ENCODE data around the gene ZBED2.
"Not testable (repeated sequence)": the region's sequence is repeated elsewhere in the genome, so short reads cannot be mapped to it uniquely, and the experiment has no call there.

Gene ZBED2

DNA sequence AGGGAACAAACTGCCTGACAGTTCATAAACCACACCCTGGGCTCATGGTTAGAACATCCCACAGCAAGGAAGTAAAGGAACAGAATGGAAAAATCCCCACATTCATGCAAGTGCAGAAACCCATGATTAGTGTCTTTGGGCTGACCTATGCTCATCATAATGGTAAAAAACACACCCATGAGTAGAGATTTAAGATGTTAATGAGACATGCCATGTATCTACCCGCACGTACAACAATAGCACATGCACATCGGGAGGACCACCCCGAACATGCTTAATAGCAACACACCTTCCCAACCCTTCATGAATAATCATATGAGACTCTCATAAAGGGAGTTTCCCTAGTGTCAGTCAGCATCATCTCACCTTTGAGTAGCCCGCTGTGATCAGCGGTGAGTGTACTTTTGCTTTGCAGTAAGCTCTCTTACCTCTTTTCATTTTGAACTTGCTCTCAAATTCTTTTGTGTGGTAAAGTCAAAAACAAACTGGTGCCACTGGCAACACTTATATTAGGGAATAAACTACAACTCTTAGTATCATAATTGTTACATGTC lies 23.2 kb downstream of the ZBED2 start:
- TF ChIP-seq, protein P1, sequence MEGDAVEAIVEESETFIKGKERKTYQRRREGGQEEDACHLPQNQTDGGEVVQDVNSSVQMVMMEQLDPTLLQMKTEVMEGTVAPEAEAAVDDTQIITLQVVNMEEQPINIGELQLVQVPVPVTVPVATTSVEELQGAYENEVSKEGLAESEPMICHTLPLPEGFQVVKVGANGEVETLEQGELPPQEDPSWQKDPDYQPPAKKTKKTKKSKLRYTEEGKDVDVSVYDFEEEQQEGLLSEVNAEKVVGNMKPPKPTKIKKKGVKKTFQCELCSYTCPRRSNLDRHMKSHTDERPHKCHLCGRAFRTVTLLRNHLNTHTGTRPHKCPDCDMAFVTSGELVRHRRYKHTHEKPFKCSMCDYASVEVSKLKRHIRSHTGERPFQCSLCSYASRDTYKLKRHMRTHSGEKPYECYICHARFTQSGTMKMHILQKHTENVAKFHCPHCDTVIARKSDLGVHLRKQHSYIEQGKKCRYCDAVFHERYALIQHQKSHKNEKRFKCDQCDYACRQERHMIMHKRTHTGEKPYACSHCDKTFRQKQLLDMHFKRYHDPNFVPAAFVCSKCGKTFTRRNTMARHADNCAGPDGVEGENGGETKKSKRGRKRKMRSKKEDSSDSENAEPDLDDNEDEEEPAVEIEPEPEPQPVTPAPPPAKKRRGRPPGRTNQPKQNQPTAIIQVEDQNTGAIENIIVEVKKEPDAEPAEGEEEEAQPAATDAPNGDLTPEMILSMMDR (IDR thresholded peaks at IDR 0.05): no peak
- Mint-ChIP-seq H3K4me3 (no peak overlapping the region), H3K36me3 (ENCODE audit: low read depth) (no peaks in the 10 kb centered on the region), H3K9me3 (no peaks in the 10 kb centered on the region), H3K27me3 (ENCODE audit: low read depth, poor library complexity) (peaks cover 4% of the 10 kb centered on the region), H3K4me1 (no peaks in the 10 kb centered on the region), H3K27ac (no peak overlapping the region)
- DNase-seq: no peak

DNA sequence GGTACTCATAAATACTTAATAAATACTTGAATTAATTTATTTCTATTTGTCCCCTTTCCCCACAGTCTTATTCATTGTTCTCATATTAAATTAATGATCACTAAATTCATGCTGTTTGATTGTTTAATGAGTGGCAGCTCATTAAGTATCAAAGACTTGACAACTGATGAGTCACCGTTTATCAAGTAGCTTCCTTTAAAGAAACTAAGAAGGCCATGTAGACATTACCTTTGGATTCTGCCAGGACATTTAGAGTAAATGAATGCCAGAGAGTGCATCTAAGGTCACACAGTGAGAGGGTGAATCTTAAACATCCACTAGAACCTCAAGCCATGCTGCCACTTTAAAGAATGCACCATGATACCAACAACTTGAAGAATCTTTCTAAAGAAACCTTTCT lies 23.9 kb downstream of the ZBED2 start:
- H3K27ac Mint-ChIP-seq: no peak overlapping the region
- no peak for DNase-seq
- no peaks in the 10 kb centered on the region for H3K9me3 Mint-ChIP-seq
- no peaks in the 10 kb centered on the region for H3K36me3 Mint-ChIP-seq (ENCODE audit: low read depth)
- peaks cover 4% of the 10 kb centered on the region for H3K27me3 Mint-ChIP-seq (ENCODE audit: low read depth, poor library complexity)
- no peaks in the 10 kb centered on the region for H3K4me1 Mint-ChIP-seq
- TF ChIP-seq, protein P1 (IDR thresholded peaks at IDR 0.05): no peak
- H3K4me3 Mint-ChIP-seq: no peak overlapping the region

DNA sequence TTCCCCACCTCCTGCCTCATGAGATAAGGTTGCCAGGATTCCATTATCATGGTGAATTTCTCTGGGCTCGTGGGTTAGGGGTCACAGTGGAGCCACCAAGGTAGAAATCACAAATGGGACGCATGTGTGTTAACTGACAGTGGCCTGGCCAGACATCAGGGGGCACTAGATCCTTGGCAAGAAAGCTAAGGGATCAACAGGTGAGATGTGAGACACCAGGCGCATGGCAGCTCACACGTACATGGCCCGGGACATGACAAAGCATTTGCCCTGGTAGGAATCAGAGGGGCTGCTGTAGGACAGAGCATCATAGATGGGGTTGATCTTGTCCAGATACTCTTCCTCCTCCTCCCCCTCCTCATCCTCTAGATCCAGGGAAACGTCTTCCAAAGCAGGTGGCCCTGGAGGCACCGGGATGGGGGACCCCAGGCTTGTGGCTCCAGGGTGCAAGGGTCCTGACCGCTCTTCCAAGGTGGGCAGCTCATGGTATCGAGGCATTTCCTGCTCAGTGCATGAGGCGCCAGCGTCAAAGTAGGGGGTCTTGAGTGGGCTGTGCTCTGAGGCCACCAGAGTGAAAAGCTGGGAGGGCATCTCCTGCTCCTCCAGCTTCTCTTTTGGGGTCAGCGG lies 24.6 kb downstream of the ZBED2 start:
- no peak for DNase-seq
- Mint-ChIP-seq H3K4me3 (no peak overlapping the region), H3K27me3 (ENCODE audit: low read depth, poor library complexity) (peaks cover 4% of the 10 kb centered on the region), H3K4me1 (no peaks in the 10 kb centered on the region), H3K36me3 (ENCODE audit: low read depth) (no peaks in the 10 kb centered on the region), H3K27ac (no peak overlapping the region), H3K9me3 (no peaks in the 10 kb centered on the region)
- TF ChIP-seq, protein P1 (IDR thresholded peaks at IDR 0.05): no peak

DNA sequence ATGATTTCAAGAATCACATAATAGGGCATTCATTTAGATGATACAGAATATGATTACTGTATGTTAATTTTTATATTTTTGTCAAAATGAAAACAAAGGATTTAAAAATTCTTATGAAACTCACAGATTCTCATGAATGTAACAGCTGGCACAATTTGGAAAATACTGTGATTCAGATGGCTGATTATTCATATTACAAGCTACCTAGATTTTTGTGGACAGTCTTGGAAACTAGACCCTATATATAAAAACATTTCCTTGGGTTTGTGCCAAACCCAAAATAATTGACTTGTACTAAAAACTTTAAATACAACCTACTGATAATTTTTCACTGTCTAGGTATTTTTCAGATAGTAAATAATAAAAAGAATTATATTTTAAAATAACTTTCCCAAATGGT lies 26.2 kb downstream of the ZBED2 start:
- Mint-ChIP-seq H3K27ac (no peak overlapping the region), H3K27me3 (ENCODE audit: low read depth, poor library complexity) (peaks cover 4% of the 10 kb centered on the region), H3K36me3 (ENCODE audit: low read depth) (no peaks in the 10 kb centered on the region), H3K4me1 (no peaks in the 10 kb centered on the region), H3K4me3 (no peak overlapping the region), H3K9me3 (no peaks in the 10 kb centered on the region)
- DNase-seq: no peak
- TF ChIP-seq, protein P1 (IDR thresholded peaks at IDR 0.05): no peak

DNA sequence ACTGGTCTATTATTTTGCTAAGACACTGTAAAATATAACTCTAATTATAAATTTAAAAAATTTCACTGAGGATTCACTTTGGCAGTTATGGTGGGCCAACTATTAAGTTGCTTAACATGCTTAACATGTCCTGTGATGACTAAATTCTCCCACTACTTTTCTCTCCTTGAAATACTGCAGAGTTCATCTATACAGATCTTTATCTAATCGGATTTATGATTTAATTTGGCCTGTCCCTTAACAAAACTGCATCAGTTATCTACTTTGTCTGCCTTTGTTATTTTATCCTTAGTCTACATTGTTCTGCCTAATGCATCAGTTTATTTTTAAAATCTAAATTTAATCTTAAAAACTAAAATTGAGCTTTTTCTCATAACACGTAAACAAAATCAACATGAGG lies 26.8 kb downstream of the ZBED2 start:
- Mint-ChIP-seq H3K36me3 (ENCODE audit: low read depth) (no peaks in the 10 kb centered on the region), H3K9me3 (no peaks in the 10 kb centered on the region), H3K27me3 (ENCODE audit: low read depth, poor library complexity) (peaks cover 4% of the 10 kb centered on the region), H3K4me3 (no peak overlapping the region), H3K4me1 (no peaks in the 10 kb centered on the region), H3K27ac (no peak overlapping the region)
- no peak for DNase-seq
- TF ChIP-seq, protein P1 (IDR thresholded peaks at IDR 0.05): no peak

DNA sequence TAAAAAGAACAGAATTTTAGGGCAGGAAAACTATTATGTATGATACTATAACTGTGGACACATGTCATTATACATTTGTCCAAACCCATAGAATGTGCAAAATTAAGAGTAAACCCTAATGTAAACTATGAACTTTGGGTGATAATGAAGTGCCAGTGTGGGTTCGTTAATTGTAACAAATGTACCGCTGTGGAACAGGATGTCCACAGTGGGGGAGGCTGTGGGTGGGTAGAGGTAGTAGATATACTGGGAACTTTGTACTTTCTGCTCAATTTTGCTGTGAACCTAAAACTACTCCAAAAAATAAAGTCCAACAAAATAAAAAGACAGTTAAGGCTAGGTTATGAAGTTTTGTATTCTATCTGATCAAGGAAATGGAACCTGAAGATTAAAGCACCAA lies 28.3 kb downstream of the ZBED2 start:
- Mint-ChIP-seq H3K4me1 (no peaks in the 10 kb centered on the region), H3K27ac (no peak overlapping the region), H3K36me3 (ENCODE audit: low read depth) (peaks cover 11% of the 10 kb centered on the region), H3K9me3 (peaks cover 10% of the 10 kb centered on the region), H3K4me3 (no peak overlapping the region), H3K27me3 (ENCODE audit: low read depth, poor library complexity) (peaks cover 4% of the 10 kb centered on the region)
- no peak for DNase-seq
- TF ChIP-seq, protein P1 (IDR thresholded peaks at IDR 0.05): no peak

DNA sequence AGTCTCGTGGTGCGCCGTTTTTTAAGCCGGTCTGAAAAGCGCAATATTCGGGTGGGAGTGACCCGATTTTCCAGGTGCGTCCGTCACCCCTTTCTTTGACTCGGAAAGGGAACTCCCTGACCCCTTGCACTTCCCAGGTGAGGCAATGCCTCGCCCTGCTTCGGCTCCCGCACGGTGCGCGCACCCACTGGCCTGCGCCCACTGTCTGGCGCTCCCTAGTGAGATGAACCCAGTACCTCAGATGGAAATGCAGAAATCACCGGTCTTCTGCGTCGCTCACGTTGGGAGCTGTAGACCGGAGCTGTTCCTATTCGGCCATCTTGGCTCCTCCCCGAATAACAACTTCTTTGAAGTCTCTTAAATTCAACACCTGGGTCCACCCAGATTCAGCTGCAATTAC lies 33.2 kb downstream of the ZBED2 start:
- not testable (repeated sequence) for H3K4me1 Mint-ChIP-seq; H3K4me3 Mint-ChIP-seq; DNase-seq; H3K27me3 Mint-ChIP-seq (ENCODE audit: low read depth, poor library complexity); H3K27ac Mint-ChIP-seq
- Mint-ChIP-seq H3K36me3 (ENCODE audit: low read depth) (peaks cover 11% of the 10 kb centered on the region), H3K9me3 (peaks cover 11% of the 10 kb centered on the region)
